SK-N-DZ (cell line): Measurements from ENCODE around the gene PDCD7.
"Not testable (repeated sequence)": the region's sequence is repeated elsewhere in the genome, so short reads cannot be mapped to it uniquely, and the experiment has no call there.

Experiments
- DNase-seq: peaks from one replicate; pipeline ENCODE4 v3.0.0-alpha.2; 2015; ENCODE audit warnings: low spot score

Gene PDCD7

DNA sequence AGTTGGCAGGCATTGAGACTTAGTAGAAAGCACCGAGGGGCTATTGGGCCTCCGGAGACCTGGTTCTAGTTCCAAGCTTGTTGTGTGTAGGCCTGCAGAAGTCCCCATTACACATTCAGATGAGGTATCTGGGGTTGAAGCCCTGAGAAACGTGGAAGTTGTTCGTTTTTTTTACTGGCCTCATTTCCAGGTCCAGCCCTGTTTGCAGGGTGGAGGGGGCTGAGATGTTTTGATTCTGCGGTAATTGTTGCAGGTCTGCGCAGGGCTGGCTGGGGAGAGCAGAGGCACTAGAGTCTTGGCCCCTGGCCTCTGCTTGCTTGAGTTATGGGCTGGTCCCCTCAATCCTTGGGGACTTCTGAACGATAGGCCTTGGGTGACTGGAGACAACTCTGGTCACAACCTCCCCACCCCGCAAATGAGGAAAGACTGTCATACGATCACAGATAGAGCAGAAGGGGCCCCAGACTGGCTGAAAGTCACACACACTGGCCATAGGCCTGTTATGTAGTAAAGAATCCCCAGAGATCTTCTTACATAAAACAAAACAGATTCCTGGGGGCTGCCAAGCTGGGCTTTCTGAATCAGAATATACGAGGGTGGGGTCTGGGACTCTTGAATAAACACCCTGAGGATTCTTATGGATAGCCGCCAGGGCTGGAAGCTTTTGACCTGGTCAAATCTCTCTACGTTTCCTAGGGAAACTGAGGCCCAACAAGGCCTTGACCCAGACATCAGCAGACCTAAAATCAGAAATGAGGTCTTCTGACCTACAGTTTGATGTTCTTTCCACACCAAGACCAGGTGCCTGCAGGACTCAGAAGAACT, 41.5 kb downstream of the PDCD7 start:
- no peak for DNase-seq

DNA sequence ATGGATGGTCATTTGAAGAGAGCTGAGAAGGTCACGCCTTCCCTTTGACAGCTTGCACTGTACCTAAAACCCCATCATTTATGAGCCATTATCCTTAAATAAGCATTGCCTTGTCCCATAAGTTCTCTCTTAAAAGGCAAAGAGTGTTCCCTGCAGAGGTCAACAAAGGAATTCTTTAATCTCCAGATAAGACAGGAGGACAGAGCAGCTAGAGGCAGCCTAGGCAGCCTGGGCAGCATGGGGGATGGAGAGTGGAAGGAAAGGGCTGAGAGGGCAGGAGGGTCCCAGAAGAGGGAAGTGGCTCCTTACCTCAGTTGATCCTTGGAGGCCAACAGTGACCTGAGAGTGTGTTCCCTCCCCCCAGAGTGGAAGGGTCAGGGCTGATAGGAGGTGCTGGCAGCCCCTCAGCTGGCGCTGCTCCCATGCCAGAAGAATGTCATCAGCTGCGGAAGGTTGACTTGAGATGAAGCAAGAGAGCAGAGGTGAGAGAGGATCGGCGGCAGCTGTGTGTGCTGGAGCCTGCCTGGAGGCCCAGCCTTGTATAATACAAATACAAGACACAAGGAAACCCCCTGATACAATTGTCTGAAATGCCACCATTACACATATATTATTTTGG, 44.3 kb downstream of the PDCD7 start:
- DNase-seq, result no peak

DNA sequence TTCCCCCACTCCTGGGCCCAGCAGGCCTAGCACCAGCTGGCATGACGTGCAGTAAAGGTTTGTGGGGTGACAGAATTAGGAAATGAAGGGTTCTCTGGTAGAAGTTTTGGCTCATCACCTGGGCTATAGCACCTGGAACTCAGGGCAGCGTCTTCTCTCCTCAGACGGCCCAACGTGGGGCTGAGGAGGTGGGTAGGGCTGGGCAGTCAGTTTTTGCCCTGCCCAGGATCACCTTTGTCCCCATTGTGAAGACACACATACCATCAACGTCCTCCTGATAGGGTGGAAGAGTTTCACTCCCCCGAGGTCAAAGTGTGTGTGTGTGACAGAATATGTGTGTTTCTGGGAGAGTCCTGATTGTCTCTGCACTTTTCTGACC, 45.0 kb downstream of the PDCD7 start:
- no peak for DNase-seq

DNA sequence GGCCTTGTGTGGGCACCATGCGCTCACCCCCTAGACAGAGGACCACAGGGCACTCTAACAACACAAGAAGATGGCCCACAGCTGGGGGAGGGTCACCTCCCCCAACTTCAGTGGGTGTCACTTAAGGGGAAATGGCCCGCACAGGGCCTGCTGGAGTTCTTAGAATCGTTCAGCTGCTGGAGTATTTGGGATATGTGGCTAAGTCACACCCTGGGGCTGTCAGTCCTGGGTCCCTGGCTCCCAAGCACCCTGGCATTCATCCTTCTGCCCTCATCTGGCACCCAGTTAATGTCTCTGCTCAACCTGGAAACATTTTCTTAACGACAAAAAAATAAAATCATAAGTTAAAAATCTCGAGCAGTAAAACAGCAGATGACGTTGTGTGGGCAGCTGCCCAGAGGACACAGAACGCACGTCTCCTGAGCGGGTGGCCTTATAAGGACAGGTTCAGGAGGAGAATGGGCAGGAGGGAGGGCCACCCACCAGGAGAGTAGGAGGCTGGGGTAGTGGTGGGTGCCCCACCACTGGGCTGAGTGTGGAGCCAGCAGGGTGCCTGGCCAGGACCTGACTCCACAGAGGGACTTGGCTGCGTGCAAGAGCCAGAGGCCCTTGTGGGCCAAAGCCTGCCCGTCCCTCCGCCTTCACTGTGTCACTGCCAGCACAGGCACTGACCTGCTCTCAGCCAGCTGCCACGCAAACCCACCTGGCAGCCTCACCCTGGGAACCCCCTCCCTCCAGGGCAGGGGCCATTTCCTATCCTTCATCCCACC, 45.5 kb downstream of the PDCD7 start:
- no peak for DNase-seq

DNA sequence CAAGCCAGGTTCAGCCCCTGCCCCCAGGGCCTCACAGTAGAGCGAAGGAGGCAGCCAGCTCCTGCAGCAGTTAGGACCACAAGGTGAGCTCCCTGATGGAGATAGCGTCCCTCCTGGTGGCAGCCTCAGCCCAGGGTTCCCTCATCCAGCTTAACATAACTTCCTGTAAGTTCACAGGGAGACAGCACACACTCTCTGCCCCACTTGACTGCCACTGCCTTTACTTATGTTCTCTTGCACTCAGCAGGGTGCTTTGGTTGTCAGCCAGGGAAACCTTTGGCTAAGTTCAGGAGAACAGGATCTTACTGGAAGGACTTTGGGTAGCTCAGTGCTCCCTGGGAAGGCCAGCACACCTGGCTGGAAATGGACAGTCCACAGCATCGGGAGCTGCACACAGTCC, 46.2 kb downstream of the PDCD7 start:
- no peak for DNase-seq

DNA sequence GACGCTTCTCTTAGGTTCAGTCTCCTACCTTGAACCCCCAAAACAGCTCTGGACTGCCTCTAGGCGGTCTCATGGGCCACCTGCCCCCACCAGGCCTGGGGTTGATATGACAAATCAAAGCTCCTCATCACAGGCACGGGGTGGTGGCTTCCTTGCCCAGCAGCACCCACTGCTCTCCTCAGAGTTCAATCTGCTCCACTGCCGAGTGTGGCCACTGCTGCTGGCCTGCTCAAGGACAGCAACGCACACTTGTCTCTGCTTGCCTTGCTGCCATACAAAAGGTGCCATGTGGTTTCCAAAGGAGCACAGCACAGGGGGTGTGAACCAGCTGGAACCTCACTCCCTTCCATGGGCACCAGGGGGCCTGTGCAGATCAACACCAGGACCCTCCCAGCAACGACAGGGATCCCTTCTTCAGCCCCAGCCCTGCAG, 46.9 kb downstream of the PDCD7 start:
- DNase-seq, result peak; percentile 53

DNA sequence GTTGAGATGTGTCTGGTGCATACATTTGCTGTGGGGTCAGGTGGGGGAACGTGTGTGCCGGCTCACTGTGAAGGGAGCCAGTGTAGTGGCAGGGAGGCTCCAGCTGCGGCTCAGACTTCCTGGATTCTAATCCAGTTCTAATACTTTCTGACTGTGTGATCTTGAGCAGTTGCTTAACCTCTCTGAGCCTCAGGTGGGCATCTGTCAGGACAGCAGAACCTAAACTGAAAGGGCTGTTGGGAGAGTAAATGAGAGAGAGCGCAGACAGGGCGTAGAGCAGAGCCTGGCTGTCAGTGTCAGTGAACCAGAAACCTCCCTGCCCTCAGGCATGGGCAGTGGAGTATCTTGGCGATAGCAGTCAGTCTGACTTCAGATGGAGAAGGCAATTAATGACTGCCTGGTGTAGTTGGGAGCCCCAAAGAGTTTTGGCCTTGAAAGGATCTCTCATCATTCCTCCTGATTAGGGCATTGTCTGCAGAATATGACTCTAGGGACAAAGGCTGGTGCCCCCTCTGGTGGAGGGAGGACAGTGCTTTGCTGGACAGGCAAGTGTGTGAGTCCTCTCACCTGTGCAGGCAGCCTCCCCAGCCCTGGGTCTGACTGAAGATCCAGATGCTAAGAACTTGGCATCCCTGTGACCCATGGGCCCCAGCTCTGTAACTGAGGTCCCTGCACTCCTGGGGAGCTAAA, 47.5 kb downstream of the PDCD7 start:
- DNase-seq, result peak; percentile 65

DNA sequence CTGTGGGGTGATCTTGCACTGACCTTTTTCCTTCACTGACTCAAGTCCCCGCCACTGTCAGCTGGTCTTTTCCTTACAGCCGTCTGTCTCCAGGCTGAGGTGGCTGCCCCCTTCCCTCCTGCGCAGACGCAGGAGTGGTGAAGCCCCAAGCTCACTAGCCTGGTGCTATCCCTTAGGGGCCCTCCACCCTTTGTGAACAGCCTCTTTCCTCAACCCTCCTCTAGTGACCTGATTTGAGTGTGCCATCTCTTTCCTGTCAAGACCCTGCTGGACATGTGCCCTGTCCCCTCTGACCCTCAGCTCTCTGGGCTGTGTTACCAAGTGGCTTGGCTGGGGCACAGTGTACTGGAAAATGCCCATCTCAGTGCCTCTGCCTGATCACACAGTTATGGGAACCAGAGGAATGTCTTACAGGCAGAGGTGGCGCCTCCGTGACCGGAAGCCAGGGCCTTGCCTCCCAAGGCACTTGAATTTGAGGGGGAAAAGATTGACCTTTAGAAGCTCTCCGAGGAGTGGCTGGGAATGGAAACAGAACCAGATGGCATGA, 48.3 kb downstream of the PDCD7 start:
- no peak for DNase-seq

DNA sequence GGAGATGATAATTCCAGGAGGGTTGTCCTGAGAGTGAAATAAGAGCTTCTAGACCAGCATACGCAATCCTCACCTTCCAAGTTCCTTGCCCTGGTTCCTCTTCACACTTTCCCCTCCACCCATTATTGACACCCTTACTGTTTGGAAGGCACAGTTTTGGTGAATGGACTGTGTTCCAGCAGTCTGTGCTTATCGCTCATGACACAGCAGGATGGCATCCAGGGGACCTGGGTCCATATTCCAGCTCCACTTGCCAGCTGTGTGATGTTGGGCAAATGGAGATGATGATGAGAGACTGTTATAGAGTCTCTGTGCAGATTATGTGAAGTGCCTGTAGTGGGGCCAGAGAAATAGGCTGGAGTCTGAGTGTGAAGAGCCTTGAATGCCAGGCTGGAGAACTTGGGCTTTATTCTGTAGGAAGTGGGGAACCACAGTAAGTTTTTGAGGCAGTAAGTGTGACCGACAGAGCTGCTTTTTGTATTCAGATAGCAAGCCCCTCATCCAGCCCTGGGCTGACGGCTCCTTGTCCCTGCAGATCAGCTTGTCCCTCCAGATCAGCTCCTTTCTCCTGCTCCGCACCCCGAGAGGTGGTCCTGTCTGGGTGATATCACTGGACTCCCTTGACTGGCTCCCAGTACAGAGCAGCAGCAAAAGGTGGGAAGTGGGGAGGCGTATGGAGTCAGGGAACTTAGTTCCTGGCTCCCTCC, 49.0 kb downstream of the PDCD7 start:
- no peak for DNase-seq

DNA sequence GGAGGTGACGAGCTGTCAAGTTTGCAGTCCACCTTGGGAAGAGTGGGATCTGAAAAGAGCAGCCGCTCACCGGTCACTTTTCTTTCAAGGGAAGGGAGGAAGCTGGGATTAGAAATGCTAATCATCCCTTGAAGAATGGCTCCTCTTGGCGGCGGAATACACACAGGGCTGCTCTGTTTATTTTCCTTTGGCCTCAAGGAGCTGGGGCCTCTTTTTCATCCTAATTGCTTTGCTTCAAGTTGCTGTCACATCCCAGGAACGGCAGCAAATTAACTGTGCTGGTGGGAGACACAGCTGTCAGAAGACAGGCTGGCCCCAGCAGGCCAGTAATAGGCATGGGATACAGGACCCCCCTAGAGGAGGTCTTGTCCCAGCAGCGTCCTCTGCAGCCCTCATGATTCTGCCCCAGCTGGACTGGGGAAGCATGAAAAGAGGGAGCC, 50.3 kb downstream of the PDCD7 start:
- DNase-seq, result peak; percentile 46

DNA sequence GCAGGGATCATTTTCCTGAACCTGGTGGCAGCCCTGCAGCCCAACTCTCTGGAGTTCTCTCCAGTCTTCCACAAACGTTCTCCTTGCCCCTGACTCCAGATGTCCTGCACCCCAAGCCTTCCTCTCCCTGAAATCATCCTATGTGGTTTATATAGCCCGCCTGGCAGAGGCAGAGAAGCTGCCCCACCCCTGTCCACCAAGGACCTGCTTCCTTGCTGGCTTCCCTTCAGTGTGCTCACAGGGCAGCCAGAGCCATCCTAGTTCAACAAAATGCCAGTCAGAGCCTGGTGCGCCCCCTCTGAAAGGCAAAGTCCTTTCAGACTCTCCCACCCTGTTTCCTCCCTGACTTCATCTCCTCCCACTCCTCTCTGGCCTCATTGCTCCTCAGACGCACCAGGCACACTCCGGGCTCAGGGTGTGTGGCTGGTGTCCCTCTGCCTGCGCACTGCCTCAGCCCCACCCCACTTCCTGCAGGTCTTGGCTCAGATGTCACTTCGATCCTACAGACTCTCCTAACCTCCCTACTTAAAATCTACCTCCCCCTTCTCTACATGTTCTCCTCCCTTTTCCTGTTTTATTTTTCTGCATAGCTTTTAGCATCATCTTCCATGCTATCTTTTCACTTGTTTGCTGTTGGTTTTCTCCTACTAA, 51.2 kb downstream of the PDCD7 start:
- peak; percentile 30 for DNase-seq

DNA sequence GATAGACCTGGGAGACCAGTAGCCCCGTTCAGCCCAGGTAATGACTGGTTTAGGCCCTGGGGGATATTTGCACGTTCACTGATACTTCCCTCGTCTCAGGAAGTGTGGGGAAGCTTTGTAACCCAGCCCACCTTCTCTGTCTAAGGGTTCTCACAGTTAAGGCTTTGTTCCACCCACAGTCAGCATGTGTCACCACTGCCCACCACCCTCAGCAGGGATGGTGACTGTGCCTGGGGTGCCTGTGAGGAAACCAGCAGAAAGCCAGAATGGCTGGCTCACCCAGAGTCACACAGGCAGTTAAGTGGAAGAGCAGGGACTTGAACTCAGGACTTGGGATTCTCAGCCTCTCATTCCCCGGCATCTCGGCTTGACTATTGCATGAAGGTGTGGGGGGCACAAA, 51.9 kb downstream of the PDCD7 start:
- no peak for DNase-seq

DNA sequence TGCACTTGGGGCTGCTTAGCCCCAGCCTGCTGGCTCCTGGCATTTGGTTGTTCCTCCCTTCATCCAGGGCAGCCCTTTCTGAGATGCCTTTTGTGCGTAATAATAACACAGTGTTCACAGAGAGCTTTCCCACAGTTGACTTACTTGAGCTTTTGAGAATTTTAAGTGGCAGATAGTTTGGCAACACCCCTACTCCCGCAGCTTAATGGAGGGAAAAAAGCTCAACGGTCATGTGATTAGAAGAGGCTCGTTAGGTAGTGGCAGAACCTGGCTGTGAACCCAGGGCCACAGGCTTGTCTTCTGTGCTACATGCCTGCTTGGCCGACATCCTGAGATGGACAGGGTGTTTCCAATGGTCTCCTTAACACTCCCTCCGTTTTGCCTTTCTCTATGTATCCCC, 52.3 kb downstream of the PDCD7 start:
- DNase-seq, result no peak

DNA sequence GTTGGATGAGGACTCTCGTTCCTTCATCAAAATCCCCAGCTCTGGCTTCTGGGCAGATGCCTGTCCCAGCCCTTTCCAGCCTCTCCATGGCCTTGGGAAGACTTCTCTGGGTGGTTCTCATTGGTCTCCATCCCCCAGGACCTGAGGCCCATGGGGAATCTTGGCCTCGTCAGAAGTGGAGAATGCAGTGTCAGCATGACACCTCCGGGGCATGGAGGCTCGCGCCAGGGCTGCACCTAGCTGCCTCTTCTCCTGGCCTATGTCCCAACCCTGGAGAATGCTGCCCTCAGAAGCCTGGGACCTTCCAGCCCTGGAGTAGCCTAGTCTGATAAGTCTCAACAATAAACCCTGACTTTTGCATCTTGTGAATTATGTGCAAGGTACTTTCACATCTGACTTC, 54.0 kb downstream of the PDCD7 start:
- DNase-seq, result no peak

DNA sequence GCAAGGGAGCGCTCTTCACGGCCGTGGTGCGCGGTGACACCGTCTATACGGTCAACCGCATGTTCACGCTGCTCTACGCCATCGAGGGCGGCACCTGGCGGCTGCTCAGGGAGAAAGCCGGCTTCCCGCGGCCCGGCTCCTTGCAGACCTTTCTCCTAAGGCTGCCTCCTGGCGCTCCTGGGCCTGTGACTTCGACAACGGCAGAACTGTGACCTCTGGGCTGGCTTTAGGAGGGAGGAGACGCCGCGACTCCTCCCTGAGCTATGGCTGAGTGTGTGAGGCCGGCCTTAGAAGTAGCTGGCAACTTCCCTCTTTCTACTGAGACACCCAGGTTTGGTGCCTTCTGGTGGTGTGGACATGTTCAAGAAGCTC, 55.6 kb downstream of the PDCD7 start:
- peak; percentile 70 for DNase-seq

DNA sequence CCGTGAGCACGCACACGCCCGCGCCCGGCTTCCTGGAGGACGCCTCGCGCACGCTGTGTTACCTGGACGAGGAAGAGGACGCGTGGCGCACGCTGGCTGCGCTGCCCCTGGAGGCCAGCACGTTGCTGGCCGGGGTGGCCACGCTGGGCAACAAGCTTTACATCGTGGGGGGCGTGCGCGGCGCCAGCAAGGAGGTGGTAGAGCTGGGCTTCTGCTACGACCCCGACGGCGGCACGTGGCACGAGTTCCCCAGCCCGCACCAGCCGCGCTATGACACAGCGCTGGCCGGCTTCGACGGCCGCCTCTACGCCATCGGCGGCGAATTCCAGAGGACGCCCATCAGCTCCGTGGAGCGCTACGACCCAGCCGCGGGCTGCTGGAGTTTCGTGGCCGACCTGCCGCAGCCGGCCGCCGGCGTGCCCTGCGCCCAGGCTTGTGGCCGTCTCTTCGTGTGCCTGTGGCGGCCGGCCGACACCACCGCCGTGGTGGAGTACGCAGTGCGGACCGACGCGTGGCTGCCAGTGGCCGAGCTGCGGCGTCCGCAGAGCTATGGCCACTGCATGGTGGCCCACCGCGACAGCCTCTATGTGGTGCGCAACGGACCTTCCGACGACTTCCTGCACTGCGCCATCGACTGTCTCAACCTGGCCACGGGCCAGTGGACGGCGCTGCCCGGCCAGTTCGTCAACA, 56.2 kb downstream of the PDCD7 start:
- no peak for DNase-seq

DNA sequence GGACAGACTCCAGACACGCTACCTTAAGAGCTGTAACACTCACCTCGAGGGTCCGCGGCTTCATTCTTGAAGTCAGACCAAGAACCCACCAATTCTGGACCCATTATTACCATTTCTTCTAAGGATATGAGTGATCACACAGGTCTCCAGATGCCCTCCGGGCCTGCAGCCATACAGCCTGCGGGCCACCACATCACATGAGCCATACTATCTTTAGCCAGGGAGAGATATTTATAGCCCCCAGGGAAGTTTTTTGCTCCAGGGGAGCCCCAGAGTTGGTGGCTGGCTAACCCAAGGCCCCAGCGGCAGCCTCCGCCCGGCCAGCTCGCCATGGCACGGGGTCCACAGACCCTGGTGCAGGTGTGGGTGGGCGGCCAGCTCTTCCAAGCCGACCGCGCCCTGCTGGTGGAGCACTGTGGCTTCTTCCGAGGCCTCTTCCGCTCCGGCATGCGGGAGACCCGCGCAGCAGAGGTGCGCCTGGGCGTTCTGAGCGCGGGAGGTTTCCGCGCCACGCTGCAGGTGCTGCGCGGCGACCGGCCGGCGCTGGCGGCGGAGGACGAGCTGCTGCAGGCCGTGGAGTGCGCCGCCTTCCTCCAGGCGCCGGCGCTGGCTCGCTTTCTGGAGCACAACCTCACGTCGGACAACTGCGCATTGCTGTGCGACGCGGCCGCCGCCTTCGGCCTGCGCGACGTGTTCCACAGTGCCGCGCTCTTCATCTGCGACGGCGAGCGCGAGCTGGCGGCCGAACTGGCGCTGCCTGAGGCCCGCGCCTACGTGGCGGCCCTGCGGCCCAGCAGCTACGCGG, 56.9 kb downstream of the PDCD7 start, which contains the start of gene KBTBD13:
KBTBD13 (plus strand) TSS at position 261 of the 805 bp plus-strand sequence; CDS start at position 331, 70 bp downstream.
- DNase-seq, result no peak

DNA sequence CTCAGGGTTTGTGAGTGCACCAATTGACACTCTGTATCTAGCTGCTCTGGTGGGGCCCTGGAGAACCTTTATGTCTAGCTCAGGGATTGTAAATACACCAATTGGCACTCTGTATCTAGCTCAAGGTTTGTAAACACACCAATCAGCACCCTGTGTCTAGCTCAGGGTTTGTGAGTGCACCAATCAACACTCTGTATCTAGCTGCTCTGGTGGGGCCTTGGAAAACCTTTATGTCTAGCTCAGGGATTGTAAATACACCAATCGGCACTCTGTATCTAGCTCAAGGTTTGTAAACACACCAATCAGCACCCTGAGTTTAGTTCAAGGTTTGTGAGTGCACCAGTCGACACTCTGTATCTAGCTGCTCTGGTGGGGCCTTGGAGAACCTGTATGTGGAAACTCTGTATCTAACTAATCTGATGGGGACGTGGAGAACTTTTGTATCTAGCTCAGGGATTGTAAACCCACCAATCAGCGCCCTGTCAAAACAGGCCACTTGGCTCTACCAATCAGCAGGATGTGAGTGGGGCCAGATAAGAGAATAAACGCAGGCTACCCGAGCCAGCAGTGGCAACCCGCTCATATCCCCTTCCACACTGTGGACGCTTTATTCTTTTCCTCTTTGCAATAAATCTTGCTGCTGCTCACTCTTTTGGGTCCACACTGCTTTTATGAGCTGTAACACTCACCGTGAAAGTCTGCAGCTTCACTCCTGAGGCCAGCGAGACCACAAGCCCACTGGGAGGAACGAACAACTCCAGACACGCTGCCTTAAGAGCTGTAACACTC, 57.8 kb downstream of the PDCD7 start:
- DNase-seq, result not testable (repeated sequence)
